SK-N-MC (cell line): ENCODE results near the gene PKIB.

Experiments used
- DNase-seq: peaks from one replicate; pipeline ENCODE4 v3.0.0-alpha.2; 2011; ENCODE audit warnings: low read depth, low spot score
- H3K27ac ChIP-seq: fragments of 200-600 bp; sonication (generic); 2 replicates; pipeline ENCODE4 v1.5.1; 2016; ENCODE audit warnings: mixed run types
- H3K36me3 ChIP-seq: fragments of 200-600 bp; sonication (generic); 2 replicates; pipeline ENCODE4 v1.6.1; 2017; ENCODE audit warnings: antibody characterized with exemption, low read length, mixed read lengths; ENCODE audit not compliant: insufficient read depth
- H3K4me3 ChIP-seq: fragments of 200-600 bp; sonication (generic); 2 replicates; pipeline ENCODE4 v1.5.1; 2016
- H3K9ac ChIP-seq: fragments of 200-600 bp; sonication (generic); 2 replicates; pipeline ENCODE4 v1.8.0; 2017; ENCODE audit warnings: mixed run types, mixed read lengths; ENCODE audit not compliant: insufficient read length
- H3K9me3 ChIP-seq: fragments of 200-600 bp; sonication (generic); 2 replicates; pipeline ENCODE4 v1.6.1; 2017; ENCODE audit warnings: low read depth, mild to moderate bottlenecking, antibody characterized with exemption, low read length, moderate library complexity, mixed read lengths
- EZH2 ChIP-seq: fragments of 200-600 bp; sonication (generic); IDR thresholded peaks from one replicate; pipeline ENCODE4 v1.6.1; 2017; ENCODE audit warnings: antibody characterized with exemption
- FOXP2 ChIP-seq: optimal IDR thresholded peaks from 2 replicates; pipeline ENCODE3; 2011; ENCODE audit warnings: mild to moderate bottlenecking, moderate library complexity; ENCODE audit not compliant: insufficient read depth; ENCODE audit errors: extremely low read length, control extremely low read depth
- POLR2AphosphoS5 ChIP-seq: IDR thresholded peaks from 2 replicates; pipeline ENCODE4 v1.6.1; 2012; ENCODE audit warnings: mild to moderate bottlenecking, low read depth, low read length, borderline replicate concordance

PKIB gene

DNA sequence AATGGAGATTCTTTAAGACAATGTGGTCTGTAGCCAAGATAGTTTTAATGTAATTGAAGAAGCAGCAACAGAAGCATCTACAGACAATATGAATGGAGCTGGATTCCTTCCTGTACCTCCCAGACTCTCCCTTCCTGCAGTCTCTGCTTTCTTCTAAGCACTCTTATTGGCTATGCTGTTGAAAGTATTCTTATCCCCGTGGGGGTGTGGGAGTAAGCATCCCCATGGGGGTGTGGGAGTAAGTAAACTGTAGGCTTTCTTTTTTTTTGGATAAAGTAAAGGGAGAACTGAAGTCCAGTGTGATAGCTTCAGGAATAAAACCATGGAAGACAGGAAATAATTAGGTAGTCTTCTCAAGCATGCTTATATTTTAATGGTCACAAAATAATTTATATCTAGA, 4.1 kb downstream of the PKIB start:
- Histone ChIP-seq H3K9ac (no peak overlapping the region), H3K9me3 (no peaks in the 10 kb centered on the region), H3K27ac (no peak overlapping the region), H3K4me3 (no peak overlapping the region), H3K36me3 (no peaks in the 10 kb centered on the region)
- TF ChIP-seq POLR2AphosphoS5 (no peak), EZH2 (no peak), FOXP2 (no peak)
- DNase-seq, result no peak

DNA sequence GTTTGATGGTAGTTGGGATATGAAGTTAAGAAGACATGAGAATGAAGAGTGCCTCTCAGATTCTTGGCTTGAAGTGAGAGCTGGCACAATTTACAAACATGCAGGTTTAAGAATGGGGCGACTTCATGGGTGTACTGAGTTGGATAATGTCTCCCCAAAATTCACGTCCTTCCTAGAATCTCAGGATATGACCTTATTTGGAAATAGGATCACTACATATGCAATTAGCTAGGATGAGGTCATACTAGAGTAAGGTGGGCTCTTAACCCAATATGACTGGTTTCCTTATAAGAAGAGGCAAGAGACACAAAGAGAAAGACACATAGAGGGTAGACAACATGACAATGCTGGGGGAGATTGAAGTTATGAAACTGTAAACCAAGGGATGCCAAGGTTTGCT, 5.2 kb downstream of the PKIB start:
- H3K9me3 ChIP-seq, result no peaks in the 10 kb centered on the region

DNA sequence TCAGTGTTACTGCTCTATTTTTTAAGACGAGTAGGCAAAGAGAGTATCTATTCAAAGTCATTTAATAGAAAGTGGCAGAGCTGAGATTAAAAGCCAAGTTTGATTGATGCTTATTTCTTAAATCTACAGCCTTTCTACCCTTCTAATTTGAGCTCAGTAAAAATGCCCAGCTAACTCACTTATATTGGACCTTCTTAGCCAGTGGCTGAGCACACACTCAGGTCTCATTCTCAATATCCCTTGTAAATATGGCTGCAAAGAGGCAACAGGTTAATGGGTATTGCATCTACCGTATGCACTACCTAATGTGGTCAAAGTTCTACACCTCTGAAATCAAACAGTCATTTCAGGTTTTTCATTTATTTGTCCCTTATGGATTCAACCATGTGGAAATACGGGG, 6.7 kb downstream of the PKIB start:
- Histone ChIP-seq H3K36me3 (no peaks in the 10 kb centered on the region), H3K9me3 (no peaks in the 10 kb centered on the region), H3K9ac (no peak overlapping the region), H3K4me3 (no peak overlapping the region), H3K27ac (no peak overlapping the region)
- DNase-seq, result no peak
- TF ChIP-seq FOXP2 (no peak), POLR2AphosphoS5 (no peak), EZH2 (no peak)

More for the DNA sequence above, 5.2 kb downstream of the PKIB start:
- no peaks in the 10 kb centered on the region for H3K36me3 ChIP-seq
- H3K9ac ChIP-seq, result no peak overlapping the region
- DNase-seq, result no peak
- TF ChIP-seq POLR2AphosphoS5, result no peak
- no peak for TF ChIP-seq FOXP2
- TF ChIP-seq EZH2, result no peak
- H3K27ac ChIP-seq, result no peak overlapping the region
- H3K4me3 ChIP-seq, result no peak overlapping the region

DNA sequence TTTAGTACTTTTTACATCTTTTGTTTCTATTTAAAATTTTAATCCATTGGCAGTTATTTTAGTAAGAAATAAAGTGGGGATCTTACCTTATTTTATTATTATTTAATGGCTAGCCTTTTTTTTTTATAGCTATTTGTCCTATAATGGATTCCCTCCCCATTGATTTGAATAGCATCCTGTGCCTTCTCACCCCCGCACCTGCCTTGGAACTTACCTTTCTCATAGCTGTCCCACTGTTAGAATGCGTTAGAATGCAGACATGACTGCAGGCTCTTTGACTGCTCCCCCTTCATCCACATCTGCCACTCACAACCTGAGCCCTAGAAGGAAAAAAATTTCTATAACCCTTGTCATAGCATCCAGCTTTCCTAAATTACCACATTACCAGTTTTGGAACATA, 9.1 kb downstream of the PKIB start:
- H3K36me3 ChIP-seq, result no peaks in the 10 kb centered on the region
- H3K9me3 ChIP-seq, result no peaks in the 10 kb centered on the region
- TF ChIP-seq POLR2AphosphoS5 (no peak), FOXP2 (no peak), EZH2 (no peak)
- H3K27ac ChIP-seq, result no peak overlapping the region
- H3K9ac ChIP-seq, result no peak overlapping the region
- no peak for DNase-seq
- no peak overlapping the region for H3K4me3 ChIP-seq

DNA sequence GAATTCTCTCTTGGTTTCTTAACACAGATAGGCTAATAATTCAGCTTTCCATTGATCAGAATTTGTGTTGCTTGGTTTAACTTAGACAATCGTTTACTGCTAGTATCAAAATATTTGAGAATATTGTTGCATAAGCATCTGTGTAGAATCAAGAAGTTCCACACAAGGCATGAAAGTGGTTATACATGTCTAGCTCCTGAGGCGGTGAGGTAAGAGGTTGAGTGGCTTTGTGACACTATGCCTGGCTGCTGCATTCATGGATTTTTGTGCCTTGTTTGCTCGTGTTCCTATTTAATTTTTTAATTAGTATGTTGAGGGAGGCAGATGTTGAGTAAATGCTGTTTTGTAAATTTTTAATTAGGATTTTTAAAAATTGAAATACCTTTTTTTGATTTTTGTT, 10.2 kb downstream of the PKIB start:
- no peak overlapping the region for H3K9ac ChIP-seq
- H3K27ac ChIP-seq, result no peak overlapping the region
- H3K36me3 ChIP-seq, result no peaks in the 10 kb centered on the region
- no peaks in the 10 kb centered on the region for H3K9me3 ChIP-seq
- H3K4me3 ChIP-seq, result no peak overlapping the region
- TF ChIP-seq FOXP2 (no peak), POLR2AphosphoS5 (no peak), EZH2 (no peak)
- DNase-seq, result no peak

DNA sequence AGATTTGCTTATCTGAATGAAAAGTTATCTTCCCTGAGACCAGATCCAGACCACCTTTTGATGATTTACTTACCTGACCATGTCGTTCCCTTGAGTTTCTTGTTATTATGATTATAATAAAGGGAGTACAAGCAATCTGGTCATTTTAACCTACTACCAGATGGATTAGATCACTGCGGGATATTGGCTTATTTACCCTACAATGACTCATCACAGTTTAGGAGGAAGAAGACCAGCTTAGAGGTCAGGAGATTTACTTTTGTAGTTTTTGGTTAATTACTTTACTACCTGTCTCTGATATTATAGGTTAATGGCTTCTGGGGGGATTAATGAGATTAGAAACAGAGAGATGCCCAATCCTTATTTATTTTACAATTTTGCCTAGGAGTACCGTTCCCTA, 10.7 kb downstream of the PKIB start:
- Histone ChIP-seq H3K9ac (no peak overlapping the region), H3K27ac (no peak overlapping the region), H3K36me3 (no peaks in the 10 kb centered on the region), H3K4me3 (no peak overlapping the region), H3K9me3 (no peaks in the 10 kb centered on the region)
- no peak for TF ChIP-seq POLR2AphosphoS5
- TF ChIP-seq FOXP2, result no peak
- TF ChIP-seq EZH2, result no peak
- DNase-seq, result no peak

DNA sequence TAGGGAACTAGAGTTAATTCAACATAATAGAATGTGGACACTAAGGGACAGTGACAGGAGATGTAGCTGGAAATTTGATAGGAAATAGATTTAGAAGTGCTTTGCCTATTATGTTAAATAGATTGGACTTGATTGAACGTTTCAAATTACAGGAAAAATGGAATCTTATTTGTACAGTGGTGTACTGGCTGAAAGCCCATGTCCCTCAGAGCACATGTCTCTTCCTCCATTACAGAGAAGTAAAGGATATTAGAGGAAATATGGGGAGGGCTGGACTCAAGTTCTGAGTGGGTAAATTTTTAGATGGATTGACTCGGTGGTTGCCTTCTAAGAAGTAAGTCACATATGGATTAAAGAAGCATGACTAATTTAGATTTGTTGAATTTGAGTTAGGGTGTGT, 11.4 kb downstream of the PKIB start:
- Histone ChIP-seq H3K4me3 (no peak overlapping the region), H3K27ac (no peak overlapping the region), H3K9ac (no peak overlapping the region), H3K9me3 (no peaks in the 10 kb centered on the region), H3K36me3 (no peaks in the 10 kb centered on the region)
- no peak for DNase-seq
- no peak for TF ChIP-seq POLR2AphosphoS5
- no peak for TF ChIP-seq EZH2
- TF ChIP-seq FOXP2, result no peak

DNA sequence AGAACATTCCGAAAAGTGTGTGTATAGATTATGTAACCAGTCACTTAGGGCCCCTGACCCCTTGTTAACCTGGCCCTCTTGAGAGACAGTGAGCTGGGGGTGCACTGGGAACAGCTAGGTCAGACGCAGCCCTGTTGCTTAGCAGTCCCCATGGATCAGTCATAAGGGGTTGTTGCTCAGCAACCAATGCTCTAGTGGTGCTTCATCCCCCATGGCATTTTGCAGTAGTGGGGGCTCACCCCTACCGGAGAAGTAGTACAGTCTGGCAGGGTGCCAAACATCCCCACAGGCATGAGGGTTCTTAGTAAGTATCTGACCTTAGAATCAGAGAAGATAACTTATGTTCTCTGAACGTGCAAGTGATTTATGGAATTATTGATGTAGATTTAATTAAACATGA, 12.3 kb downstream of the PKIB start:
- H3K9me3 ChIP-seq, result no peaks in the 10 kb centered on the region
- no peaks in the 10 kb centered on the region for H3K36me3 ChIP-seq
- no peak overlapping the region for H3K9ac ChIP-seq
- TF ChIP-seq EZH2 (no peak), FOXP2 (no peak), POLR2AphosphoS5 (no peak)
- DNase-seq, result no peak
- H3K27ac ChIP-seq, result no peak overlapping the region
- H3K4me3 ChIP-seq, result no peak overlapping the region

DNA sequence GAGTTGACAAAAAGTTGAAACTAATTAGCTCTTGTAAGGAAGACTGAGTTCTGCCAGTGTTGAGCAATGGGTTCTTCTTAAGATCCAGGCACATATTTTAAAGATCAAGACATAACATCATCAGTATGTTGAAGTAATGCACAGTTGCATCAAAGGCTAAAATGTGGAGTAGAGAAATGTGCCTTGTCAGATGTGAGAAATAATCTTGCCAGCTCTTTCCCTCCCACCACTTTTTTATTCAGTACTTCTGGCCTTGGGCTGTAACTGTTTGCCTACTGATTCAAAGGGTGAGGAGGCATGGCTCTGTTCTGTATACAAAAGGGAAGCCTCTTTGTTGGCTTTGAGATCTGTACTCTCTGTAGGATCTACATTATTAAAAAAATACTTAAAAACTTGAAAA, 13.1 kb downstream of the PKIB start:
- Histone ChIP-seq H3K36me3 (no peaks in the 10 kb centered on the region), H3K9me3 (no peaks in the 10 kb centered on the region), H3K9ac (no peak overlapping the region), H3K4me3 (no peak overlapping the region), H3K27ac (no peak overlapping the region)
- TF ChIP-seq FOXP2 (no peak), POLR2AphosphoS5 (no peak), EZH2 (no peak)
- no peak for DNase-seq

DNA sequence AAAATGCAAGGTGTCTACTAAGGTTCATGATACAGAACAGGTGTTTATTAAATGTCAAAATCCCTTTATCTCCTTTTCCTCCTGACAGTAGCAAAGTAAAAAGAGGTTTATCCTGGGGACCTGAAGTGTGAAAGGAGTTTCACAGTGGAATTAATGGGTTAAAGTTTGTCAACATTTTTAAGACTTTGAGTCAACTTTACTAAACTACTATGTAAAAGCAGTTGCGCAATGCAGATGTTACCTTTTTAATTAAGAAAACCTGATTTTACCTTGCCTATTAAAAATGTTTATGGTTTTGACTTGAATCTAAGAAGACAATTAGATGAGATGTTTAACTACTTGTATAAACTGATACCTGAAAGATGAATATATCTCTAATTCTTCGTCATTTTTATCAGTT, 14.6 kb downstream of the PKIB start:
- no peak for DNase-seq
- TF ChIP-seq EZH2 (no peak), FOXP2 (no peak), POLR2AphosphoS5 (no peak)
- H3K27ac ChIP-seq, result no peak overlapping the region

More for the DNA sequence above, 14.6 kb downstream of the PKIB start:
- no peak overlapping the region for H3K4me3 ChIP-seq
- H3K9me3 ChIP-seq, result no peaks in the 10 kb centered on the region
- H3K9ac ChIP-seq, result no peak overlapping the region
- no peaks in the 10 kb centered on the region for H3K36me3 ChIP-seq
